Stimulated activated CD4-positive, alpha-beta T cell treated with anti-CD3 and anti-CD28 coated beads, TNF-alpha, amount 100 ng/mL, for 1 hour (primary cell): ENCODE results near the gene MID1.

Experiments used
- DNase-seq, 3 donors: peaks; one replicate each; pipeline ENCODE4 v3.0.0-alpha.2; 2020; ENCODE audit warnings: low read depth in 3 of 3, low spot score in 1 of 3

The MID1 gene

GRCh38 chrX:10620121-10620699 is at the start of gene MID1:
MID1 (minus strand) TSS chrX:10620585; CDS start chrX:10567547, 53,038 bp downstream.
- DNase-seq = no peak

GRCh38 chrX:10667143-10667542 is 46.8 kb upstream of the MID1 start:
- DNase-seq = no peak

GRCh38 chrX:10666102-10666501 is 45.7 kb upstream of the MID1 start:
- no peak for DNase-seq

GRCh38 chrX:10665681-10666080 is 45.3 kb upstream of the MID1 start:
- DNase-seq = no peak

- no peak for DNase-seq
These were observed 39.8 kb upstream of the MID1 start for GRCh38 chrX:10660171-10660570.

- DNase-seq = no peak
These were observed 35.8 kb upstream of the MID1 start for GRCh38 chrX:10656214-10656613.

- no peak for DNase-seq
These were observed 34.6 kb upstream of the MID1 start for GRCh38 chrX:10654960-10655359.

- no peak for DNase-seq
These were observed 32.9 kb upstream of the MID1 start for GRCh38 chrX:10653302-10653701.

- no peak for DNase-seq
These were observed 28.9 kb upstream of the MID1 start for GRCh38 chrX:10649265-10649664.

GRCh38 chrX:10648614-10649013 is 28.2 kb upstream of the MID1 start:
- DNase-seq = no peak

GRCh38 chrX:10636851-10637250 is 16.5 kb upstream of the MID1 start:
- no peak for DNase-seq

GRCh38 chrX:10636337-10636736 is 16.0 kb upstream of the MID1 start:
- no peak for DNase-seq

- DNase-seq = no peak
These were observed 14.2 kb upstream of the MID1 start for GRCh38 chrX:10634392-10635161.

GRCh38 chrX:10633722-10634121 is 13.3 kb upstream of the MID1 start:
- no peak for DNase-seq

- DNase-seq = no peak
These were observed 11.2 kb upstream of the MID1 start for GRCh38 chrX:10631416-10632145.

GRCh38 chrX:10630320-10630719 is 9.9 kb upstream of the MID1 start:
- DNase-seq = no peak

- DNase-seq = no peak
These were observed 9.5 kb upstream of the MID1 start for GRCh38 chrX:10629905-10630304.

- no peak for DNase-seq
These were observed 8.5 kb upstream of the MID1 start for GRCh38 chrX:10628906-10629305.

GRCh38 chrX:10622197-10622596 is 1.8 kb upstream of the MID1 start:
- no peak for DNase-seq

- no peak for DNase-seq
These were observed 849 bp downstream of the MID1 start for GRCh38 chrX:10619425-10620046.

- DNase-seq = no peak
These were observed 1.4 kb downstream of the MID1 start for GRCh38 chrX:10618961-10619360.

GRCh38 chrX:10617999-10618351 is 2.4 kb downstream of the MID1 start:
- DNase-seq = no peak
